ENCODE results near the gene TRIO. TPM values are rescaled to one million over a fixed set of nuclear protein-coding genes. Genes with fewer than 3 reads are reported as not detected.

TRIO gene
- polyA plus RNA-seq, 1 donor (not counting 4 experiments of a cell fraction or from before 2014, with no cell fraction given), result 57.2 TPM

DNA sequence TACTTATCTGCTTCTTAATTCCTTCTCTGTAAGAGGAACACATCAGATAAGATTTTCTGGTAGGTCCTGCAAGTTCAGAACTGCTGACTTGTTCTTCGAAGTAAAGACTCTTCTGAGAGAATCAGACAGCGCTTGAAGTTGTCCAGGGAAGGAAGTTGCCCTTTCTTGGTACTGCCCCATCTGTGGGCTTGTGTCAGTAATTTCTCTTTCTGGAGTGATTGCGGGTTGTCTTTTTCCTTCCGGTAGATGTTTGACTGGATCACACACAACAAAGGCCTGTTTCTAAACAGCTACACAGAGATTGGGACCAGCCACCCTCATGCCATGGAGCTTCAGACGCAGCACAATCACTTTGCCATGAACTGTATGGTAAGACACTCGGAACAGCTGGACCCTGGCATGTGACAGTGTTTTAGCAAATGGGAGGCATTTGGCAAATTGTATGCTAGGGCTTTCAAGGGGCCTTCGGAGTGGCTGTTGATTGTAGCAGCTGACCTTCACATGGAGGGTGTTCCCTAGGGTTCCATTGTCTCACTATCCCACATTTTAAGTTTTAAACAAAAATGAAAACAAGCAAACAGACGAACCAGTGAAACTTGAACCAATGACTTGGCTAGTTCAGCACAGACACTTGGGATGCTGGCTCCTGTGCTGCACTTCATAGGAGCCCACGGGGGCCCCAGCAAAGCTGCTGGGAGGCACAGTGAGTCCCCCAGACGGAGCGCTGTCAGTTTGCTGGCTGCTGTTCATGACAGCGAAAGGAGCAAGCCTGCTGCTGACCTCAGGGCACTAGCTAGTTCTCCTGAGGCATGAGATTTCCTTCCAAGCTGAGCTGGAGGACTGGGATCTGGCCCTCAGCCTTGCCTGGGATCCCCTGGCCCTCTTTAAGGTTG is 149.9 kb downstream of the TRIO start:
- H3K9me1 ChIP-seq (ENCODE audit: control insufficient read depth, extremely low read depth, insufficient read depth, low read length), result no peaks in the 10 kb centered on the region
- TF ChIP-seq, protein P1, sequence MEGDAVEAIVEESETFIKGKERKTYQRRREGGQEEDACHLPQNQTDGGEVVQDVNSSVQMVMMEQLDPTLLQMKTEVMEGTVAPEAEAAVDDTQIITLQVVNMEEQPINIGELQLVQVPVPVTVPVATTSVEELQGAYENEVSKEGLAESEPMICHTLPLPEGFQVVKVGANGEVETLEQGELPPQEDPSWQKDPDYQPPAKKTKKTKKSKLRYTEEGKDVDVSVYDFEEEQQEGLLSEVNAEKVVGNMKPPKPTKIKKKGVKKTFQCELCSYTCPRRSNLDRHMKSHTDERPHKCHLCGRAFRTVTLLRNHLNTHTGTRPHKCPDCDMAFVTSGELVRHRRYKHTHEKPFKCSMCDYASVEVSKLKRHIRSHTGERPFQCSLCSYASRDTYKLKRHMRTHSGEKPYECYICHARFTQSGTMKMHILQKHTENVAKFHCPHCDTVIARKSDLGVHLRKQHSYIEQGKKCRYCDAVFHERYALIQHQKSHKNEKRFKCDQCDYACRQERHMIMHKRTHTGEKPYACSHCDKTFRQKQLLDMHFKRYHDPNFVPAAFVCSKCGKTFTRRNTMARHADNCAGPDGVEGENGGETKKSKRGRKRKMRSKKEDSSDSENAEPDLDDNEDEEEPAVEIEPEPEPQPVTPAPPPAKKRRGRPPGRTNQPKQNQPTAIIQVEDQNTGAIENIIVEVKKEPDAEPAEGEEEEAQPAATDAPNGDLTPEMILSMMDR (optimal IDR thresholded peaks at IDR 0.05 in 1 of 3, IDR thresholded peaks at IDR 0.05 in 1 of 3, conservative IDR thresholded peaks at IDR 0.05 in 1 of 3; ENCODE audit: extremely low read depth in 1 of 3, insufficient read depth in 2 of 3, low read length in 3 of 3), result no peak
- no peak for TF ChIP-seq EZH2 (IDR thresholded peaks at IDR 0.05; ENCODE audit: low read length)
- H3K27ac ChIP-seq (ENCODE audit: control insufficient read depth, insufficient read depth, low read length), result no peak overlapping the region
- no peak overlapping the region for H3K4me3 ChIP-seq (ENCODE audit: control insufficient read depth in 2 of 3, extremely low read depth in 1 of 3, insufficient read depth in 2 of 3, low read depth in 1 of 3, low read length in 3 of 3)
- no peak overlapping the region for H2AFZ ChIP-seq (ENCODE audit: control insufficient read depth, low read length)
- no peaks in the 10 kb centered on the region for H3K9me3 ChIP-seq (ENCODE audit: control insufficient read depth, low read depth, low read length)
- H3K9ac ChIP-seq (ENCODE audit: control insufficient read depth, extremely low read depth, insufficient read depth, low read length), result no peak overlapping the region
- dilution Hi-C loops (cut with MboI; ENCODE audit: extremely low pct_ligation_motif_present, low sequenced_read_pairs), result no loop called here
- H3K4me1 ChIP-seq (ENCODE audit: control insufficient read depth, extremely low read depth, insufficient read depth, low read length), result peaks cover 29% of the 10 kb centered on the region
- no peak overlapping the region for H3K4me2 ChIP-seq (ENCODE audit: control insufficient read depth, extremely low read depth, insufficient read depth, low read depth, low read length)
- DNase-seq (ENCODE audit: low read depth, low spot score), result no peak
- no peaks in the 10 kb centered on the region for H4K20me1 ChIP-seq (ENCODE audit: control insufficient read depth, extremely low read depth, insufficient read depth, low read length)
- no peaks in the 10 kb centered on the region for H3K27me3 ChIP-seq (ENCODE audit: control insufficient read depth, extremely low read depth, insufficient read depth, low read length)
- peaks cover 33% of the 10 kb centered on the region for H3K79me2 ChIP-seq (ENCODE audit: control insufficient read depth, insufficient read depth, low read length)
- H3K36me3 ChIP-seq (ENCODE audit: control insufficient read depth in 2 of 2, extremely low read depth in 1 of 2, insufficient read depth in 2 of 2, low read length in 2 of 2), result peaks cover 31 to 32% of the 10 kb centered on the region in 2 experiments
- FAIRE-seq, result no peak

DNA sequence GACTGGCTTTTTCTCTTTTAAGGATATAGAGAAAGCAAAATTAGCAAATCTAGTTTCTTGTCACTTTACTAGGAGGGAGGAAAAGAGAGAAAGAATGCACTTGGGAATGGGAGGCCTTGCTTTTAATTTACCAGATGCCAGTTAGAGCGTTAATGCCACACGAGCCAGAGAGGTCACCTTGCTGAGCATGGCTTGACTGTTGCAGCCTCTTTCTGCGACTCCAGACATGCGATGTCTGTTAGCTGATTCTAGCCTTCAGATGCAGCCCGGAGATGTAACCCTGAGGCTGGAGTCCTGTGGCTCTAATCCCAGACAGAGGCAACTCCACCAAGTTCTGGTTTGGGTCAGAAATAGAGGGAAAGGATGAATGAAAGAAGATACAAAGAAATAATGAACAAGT is 152.5 kb downstream of the TRIO start:
- dilution Hi-C loops (cut with MboI; ENCODE audit: extremely low pct_ligation_motif_present, low sequenced_read_pairs), result no loop called here
- FAIRE-seq, result no peak
- TF ChIP-seq, protein P1 (optimal IDR thresholded peaks at IDR 0.05 in 1 of 3, IDR thresholded peaks at IDR 0.05 in 1 of 3, conservative IDR thresholded peaks at IDR 0.05 in 1 of 3; ENCODE audit: extremely low read depth in 1 of 3, insufficient read depth in 2 of 3, low read length in 3 of 3), result no peak
- no peak for TF ChIP-seq EZH2 (IDR thresholded peaks at IDR 0.05; ENCODE audit: low read length)

More for the DNA sequence above, 152.5 kb downstream of the TRIO start:
- peaks cover 36 to 38% of the 10 kb centered on the region in 2 experiments for H3K36me3 ChIP-seq (ENCODE audit: control insufficient read depth in 2 of 2, extremely low read depth in 1 of 2, insufficient read depth in 2 of 2, low read length in 2 of 2)
- H3K9me1 ChIP-seq (ENCODE audit: control insufficient read depth, extremely low read depth, insufficient read depth, low read length), result no peaks in the 10 kb centered on the region
- H4K20me1 ChIP-seq (ENCODE audit: control insufficient read depth, extremely low read depth, insufficient read depth, low read length), result no peaks in the 10 kb centered on the region
- H3K27me3 ChIP-seq (ENCODE audit: control insufficient read depth, extremely low read depth, insufficient read depth, low read length), result no peaks in the 10 kb centered on the region
- H3K9me3 ChIP-seq (ENCODE audit: control insufficient read depth, low read depth, low read length), result no peaks in the 10 kb centered on the region
- peaks cover 43% of the 10 kb centered on the region for H3K79me2 ChIP-seq (ENCODE audit: control insufficient read depth, insufficient read depth, low read length)
- H3K4me2 ChIP-seq (ENCODE audit: control insufficient read depth, extremely low read depth, insufficient read depth, low read depth, low read length), result no peak overlapping the region
- peak overlapping the region; percentile 22 for H3K27ac ChIP-seq (ENCODE audit: control insufficient read depth, insufficient read depth, low read length)
- H3K4me1 ChIP-seq (ENCODE audit: control insufficient read depth, extremely low read depth, insufficient read depth, low read length), result peaks cover 38% of the 10 kb centered on the region
- no peak overlapping the region for H2AFZ ChIP-seq (ENCODE audit: control insufficient read depth, low read length)
- no peak overlapping the region for H3K4me3 ChIP-seq (ENCODE audit: control insufficient read depth in 2 of 3, extremely low read depth in 1 of 3, insufficient read depth in 2 of 3, low read depth in 1 of 3, low read length in 3 of 3)
- no peak overlapping the region for H3K9ac ChIP-seq (ENCODE audit: control insufficient read depth, extremely low read depth, insufficient read depth, low read length)
- no peak for DNase-seq (ENCODE audit: low read depth, low spot score)

All from keratinocyte (primary cell).